Measurements from ENCODE around the gene OPRD1. TPM values are rescaled to one million over a fixed set of nuclear protein-coding genes. Genes with fewer than 3 reads are reported as not detected.
"Not testable (repeated sequence)": the region's sequence is repeated elsewhere in the genome, so short reads cannot be mapped to it uniquely, and the experiment has no call there.

OPRD1 gene
- total RNA-seq, 4 donors from 2014 or later = not detected

DNA sequence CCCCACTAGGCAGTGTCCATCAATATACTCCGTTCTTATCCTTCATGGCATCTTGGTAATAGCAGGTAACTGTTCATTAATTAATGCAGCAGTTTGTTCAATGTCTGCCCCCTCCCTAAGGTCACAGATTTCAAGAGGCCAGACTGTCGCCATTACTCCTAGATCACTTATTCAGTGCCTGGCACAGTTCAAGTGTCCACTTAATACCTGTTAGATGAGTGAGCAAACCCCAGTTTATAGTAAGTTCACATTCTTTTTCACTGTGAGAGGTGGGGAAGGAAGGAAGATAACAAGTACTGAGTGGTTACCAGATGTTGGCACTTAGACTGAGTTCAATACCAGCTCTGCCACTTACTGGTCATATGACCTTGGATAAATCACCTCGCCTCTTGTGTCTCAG is 36.4 kb downstream of the OPRD1 start:
- intact Hi-C loops (cut with DNase I) = no loop called here
- WGBS, 2 donors = 83 to 96% methylated on average over 3 of the region's 3 CpGs
- Histone ChIP-seq H3K36me3 (no peaks in the 10 kb centered on the region), H3K27ac (no peak overlapping the region), H3K4me1 (no peaks in the 10 kb centered on the region), H3K27me3 (peaks cover 0 to 3% (median 0%) of the 10 kb centered on the region in 4 donors), H3K9me3 (no peaks in the 10 kb centered on the region), H3K4me3 (no peak overlapping the region)
- no peak for DNase-seq
- TF ChIP-seq CTCF (IDR thresholded peaks at IDR 0.05) (no peak), POLR2A (IDR thresholded peaks at IDR 0.05) (no peak)

- intact Hi-C loops (cut with DNase I) = no loop called here
- Histone ChIP-seq H3K36me3 (no peaks in the 10 kb centered on the region), H3K27ac (no peak overlapping the region), H3K27me3 (peaks cover 0 to 30% (median 0%) of the 10 kb centered on the region in 4 donors), H3K9me3 (no peaks in the 10 kb centered on the region), H3K4me3 (no peak overlapping the region), H3K4me1 (no peaks in the 10 kb centered on the region)
- TF ChIP-seq POLR2A (IDR thresholded peaks at IDR 0.05) (no peak), CTCF (IDR thresholded peaks at IDR 0.05) (no peak)
- no peak for DNase-seq
- 71 to 77% methylated on average over 2 to 3 of the region's 3 CpGs for WGBS, 2 donors
Measured at GRCh38 chr1:28853093-28853742, 41.2 kb downstream of the OPRD1 start.

DNA sequence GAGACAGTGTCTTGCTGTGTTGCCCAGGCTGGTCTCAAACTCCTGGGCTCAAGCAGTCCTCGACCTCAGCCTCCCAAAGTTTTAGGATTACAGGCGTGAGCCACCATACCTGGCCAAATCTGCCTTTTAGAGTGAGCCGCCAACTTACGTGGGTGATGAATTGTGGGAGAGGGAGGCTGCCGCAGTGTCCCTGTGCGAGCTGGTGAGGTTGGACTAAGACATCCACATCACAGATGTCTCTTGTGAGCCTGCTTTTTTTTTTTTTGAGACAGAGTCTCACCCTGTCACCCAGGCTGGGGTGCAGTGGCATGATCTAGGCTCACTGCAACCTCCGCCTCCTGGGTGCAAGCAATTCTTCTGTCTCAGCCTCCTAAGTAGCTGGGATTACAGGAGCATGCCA is 42.4 kb downstream of the OPRD1 start:
- intact Hi-C loops (cut with DNase I); H3K27ac ChIP-seq; DNase-seq; H3K9me3 ChIP-seq; H3K4me3 ChIP-seq; H3K4me1 ChIP-seq; H3K36me3 ChIP-seq: not testable (repeated sequence)
- WGBS, 2 donors = 79 to 94% methylated on average over 5 to 6 of the region's 7 CpGs
- H3K27me3 ChIP-seq = peaks cover 0 to 30% (median 0%) of the 10 kb centered on the region in 4 donors

DNA sequence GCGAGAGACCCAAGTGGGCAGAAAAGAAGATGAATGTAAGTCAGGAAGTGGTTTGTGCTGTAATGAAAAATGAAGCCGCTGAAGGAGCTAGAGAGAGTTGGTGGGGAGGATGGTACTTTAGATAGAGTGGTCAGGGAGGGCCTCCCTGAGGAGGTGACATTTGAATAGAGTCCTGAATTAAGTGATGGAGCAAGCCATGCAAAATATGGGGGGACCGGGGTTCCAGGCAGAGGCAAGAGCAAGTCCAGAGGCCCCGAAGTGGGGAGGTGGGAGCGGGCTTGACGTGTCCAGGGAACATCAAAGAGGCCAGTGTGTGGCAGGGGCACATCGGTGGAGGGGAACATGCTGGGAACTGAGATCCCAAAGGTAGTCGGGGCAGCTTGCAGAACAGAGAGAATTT is 43.1 kb downstream of the OPRD1 start:
- Histone ChIP-seq H3K4me3 (no peak overlapping the region), H3K9me3 (no peaks in the 10 kb centered on the region), H3K36me3 (no peaks in the 10 kb centered on the region), H3K4me1 (no peaks in the 10 kb centered on the region), H3K27me3 (peaks cover 0 to 30% (median 0%) of the 10 kb centered on the region in 4 donors), H3K27ac (no peak overlapping the region)
- DNase-seq = no peak
- WGBS, 2 donors = 53 to 74% methylated on average over 8 of the region's 8 CpGs
- intact Hi-C loops (cut with DNase I) = no loop called here
- TF ChIP-seq CTCF (IDR thresholded peaks at IDR 0.05) = no peak
- TF ChIP-seq POLR2A (IDR thresholded peaks at IDR 0.05) = no peak

DNA sequence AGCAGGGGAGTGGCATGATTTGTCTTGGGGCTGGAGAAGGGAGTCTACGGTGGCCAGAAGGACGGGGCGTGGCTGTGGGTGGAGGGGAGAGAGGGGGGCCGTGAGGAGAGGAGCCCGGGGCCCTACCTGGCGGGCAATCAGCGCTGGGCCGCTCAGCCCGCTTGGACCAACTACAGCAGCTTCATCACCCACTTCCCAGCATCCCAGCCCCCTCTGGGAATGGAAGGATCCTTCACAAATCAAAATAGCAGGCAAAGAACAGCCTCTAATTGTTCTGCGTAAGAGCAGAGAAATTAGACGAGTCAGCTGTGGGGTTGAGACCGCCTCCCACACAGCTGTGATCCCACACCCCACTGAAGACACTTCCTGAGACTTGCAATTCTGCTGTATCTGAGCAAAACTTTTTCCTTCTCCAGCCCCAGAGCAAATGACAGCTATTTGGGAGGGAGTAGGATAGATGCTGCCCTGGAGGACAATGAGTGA is 43.5 kb downstream of the OPRD1 start:
- Histone ChIP-seq H3K4me3 (peak overlapping the region in 1 of 4 donors; percentile 8), H3K27ac (no peak overlapping the region), H3K27me3 (peaks cover 0 to 30% (median 0%) of the 10 kb centered on the region in 4 donors), H3K36me3 (no peaks in the 10 kb centered on the region), H3K9me3 (no peaks in the 10 kb centered on the region), H3K4me1 (no peaks in the 10 kb centered on the region)
- intact Hi-C loops (cut with DNase I) = no loop called here
- 4 to 24% methylated on average over 10 to 12 of the region's 12 CpGs for WGBS, 2 donors
- no peak for DNase-seq
- TF ChIP-seq CTCF (IDR thresholded peaks at IDR 0.05) (no peak), POLR2A (IDR thresholded peaks at IDR 0.05) (no peak)

All from esophagus squamous epithelium (tissue), 5 donors.